T-helper 2 cell treated with Interferon-gamma antibody and Interleukin-4, amounts not matched to agents 5 μg/mL and 100 μg/mL, for 36 hours (primary cell): ENCODE results near the gene VPS13D.

ENCODE experiments used
- DNase-seq: peaks from one replicate; pipeline ENCODE4 v3.0.0; 2021; ENCODE audit warnings: low spot score
- H3K27ac Mint-ChIP-seq: one replicate; pipeline ENCODE4 v1.8.0; 2021; ENCODE audit warnings: mild to moderate bottlenecking, mixed read lengths
- H3K27me3 Mint-ChIP-seq: one replicate; pipeline ENCODE4 v1.8.0; 2021; ENCODE audit warnings: low read depth, mixed read lengths
- H3K36me3 Mint-ChIP-seq: one replicate; pipeline ENCODE4 v1.8.0; 2021; ENCODE audit warnings: low read depth, mixed read lengths
- H3K4me1 Mint-ChIP-seq: one replicate; pipeline ENCODE4 v1.8.0; 2021; ENCODE audit warnings: low read depth, mixed read lengths
- H3K4me3 Mint-ChIP-seq: one replicate; pipeline ENCODE4 v1.8.0; 2022; ENCODE audit warnings: mild to moderate bottlenecking, moderate library complexity, mixed read lengths
- H3K9me3 Mint-ChIP-seq: one replicate; pipeline ENCODE4 v1.8.0; 2021; ENCODE audit warnings: mixed read lengths

VPS13D gene

DNA sequence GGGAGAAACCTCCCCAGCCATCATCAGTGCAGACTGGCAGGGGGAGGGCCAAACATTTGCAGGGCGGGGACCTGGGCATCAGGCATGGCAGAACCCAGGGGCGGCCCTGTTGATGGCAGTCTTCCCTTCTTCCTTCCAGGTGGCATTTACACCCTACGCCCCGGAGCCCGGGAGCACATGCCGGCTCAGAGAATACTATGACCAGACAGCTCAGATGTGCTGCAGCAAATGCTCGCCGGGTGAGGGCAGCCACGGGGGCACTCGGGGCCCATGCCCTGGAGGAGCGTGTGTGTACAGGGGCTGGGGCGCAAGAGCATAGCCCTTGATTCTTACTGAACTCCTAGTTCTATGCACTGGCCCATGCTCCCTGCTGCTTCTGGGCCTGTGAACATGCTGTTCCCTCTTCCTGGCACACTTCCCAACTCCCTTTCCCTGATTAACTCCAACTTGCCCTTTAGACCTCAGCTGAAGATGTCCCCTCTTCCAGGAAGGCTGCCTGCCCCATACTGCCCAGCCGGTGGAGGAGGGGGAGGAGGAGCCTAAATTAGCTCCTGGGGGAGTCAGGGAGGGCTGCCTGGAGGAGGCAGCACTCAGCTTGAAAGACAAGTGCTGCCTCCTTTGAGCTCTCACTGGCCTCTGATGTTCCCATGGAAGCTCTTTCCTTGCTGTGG, 41.0 kb upstream of the VPS13D start:
- Mint-ChIP-seq H3K27me3 (no peaks in the 10 kb centered on the region), H3K27ac (no peak overlapping the region), H3K36me3 (peaks cover 32% of the 10 kb centered on the region), H3K4me1 (peaks cover 12% of the 10 kb centered on the region), H3K9me3 (no peaks in the 10 kb centered on the region), H3K4me3 (no peak overlapping the region)
- no peak for DNase-seq

DNA sequence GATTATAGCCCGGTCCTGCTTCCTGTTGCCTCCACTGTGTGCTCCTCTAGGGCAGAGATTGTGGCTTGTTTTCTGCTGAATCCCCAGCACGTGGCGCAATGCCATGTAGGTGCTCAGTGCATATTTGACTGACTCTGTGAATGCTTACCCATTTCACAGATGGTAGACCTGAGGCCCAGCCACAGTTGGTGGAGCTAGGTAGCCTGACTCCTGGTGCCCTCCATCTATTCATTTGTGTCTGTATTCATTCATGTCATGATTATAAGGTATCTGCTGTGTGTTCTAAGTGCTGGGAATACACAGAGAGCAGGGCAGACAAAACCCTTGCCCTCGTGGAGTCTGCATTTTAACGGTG, 40.5 kb upstream of the VPS13D start:
- no peak for DNase-seq
- Mint-ChIP-seq H3K4me1 (peaks cover 15% of the 10 kb centered on the region), H3K36me3 (peaks cover 37% of the 10 kb centered on the region)

DNA sequence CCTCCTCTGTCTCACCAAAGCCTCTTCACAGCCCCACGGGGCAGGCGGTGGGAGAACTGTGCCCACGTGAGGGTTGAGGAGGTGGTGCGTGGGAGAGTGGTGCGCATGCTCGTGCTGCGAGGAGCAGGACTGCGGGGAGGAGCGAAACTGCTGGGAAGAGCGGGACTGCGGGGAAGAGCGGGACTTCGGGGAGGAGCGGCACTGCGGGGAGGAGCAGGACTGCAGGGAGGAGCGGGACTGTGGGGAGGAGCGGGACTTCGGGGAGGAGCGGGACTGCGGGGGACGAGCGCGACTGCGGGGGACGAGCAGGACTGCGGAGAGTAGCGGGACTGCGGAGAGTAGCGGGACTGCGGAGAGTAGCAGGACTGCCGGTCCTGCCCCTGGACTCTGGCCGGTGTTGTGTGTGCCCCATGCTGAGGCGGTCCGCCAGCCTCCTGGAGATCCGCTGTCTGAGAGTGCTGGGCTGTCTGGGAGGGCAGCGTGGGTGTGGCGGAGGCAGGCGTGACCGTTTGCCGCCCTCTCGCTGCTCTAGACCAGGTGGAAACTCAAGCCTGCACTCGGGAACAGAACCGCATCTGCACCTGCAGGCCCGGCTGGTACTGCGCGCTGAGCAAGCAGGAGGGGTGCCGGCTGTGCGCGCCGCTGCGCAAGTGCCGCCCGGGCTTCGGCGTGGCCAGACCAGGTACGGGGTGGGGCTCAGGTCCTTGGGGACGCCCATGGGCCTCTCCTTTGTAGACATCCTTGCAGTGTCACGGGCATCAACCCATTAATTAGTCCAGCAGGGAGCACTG, 38.4 kb upstream of the VPS13D start:
- peak overlapping the region; percentile 49 for H3K27ac Mint-ChIP-seq
- no peaks in the 10 kb centered on the region for H3K27me3 Mint-ChIP-seq
- H3K4me1 Mint-ChIP-seq, result peaks cover 18% of the 10 kb centered on the region
- H3K36me3 Mint-ChIP-seq, result peaks cover 49% of the 10 kb centered on the region
- no peaks in the 10 kb centered on the region for H3K9me3 Mint-ChIP-seq
- no peak for DNase-seq
- no peak overlapping the region for H3K4me3 Mint-ChIP-seq

More for the DNA sequence above, 40.5 kb upstream of the VPS13D start:
- Mint-ChIP-seq H3K27me3 (no peaks in the 10 kb centered on the region), H3K4me3 (no peak overlapping the region), H3K27ac (peak overlapping the region; percentile 8), H3K9me3 (no peaks in the 10 kb centered on the region)

DNA sequence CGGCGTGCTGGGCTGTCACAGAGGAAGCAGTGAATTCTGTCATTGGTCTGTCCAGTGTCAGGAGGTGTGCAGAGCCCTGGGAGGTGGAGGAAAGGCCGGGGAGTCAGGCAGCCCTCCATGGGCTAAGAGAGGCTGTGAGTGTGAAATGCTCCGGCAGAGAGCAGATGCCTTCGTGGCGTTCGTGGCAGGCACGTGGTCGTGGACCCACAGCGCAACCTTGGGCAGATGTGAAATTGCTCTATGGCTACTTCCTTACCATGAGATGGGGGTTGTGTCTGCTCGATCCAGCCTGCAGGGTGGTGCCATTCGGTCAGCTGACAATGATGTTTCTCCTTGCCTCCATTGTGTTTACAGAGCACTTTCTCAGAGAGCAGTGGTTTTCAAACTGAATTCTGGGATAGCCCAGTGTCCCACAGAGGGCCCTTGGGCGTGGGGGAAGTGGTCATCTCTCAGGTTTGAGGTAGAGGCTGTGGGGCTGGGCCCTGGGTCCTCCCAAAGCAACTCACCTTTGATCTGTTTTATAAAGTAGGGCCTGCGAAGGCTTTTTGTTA, 35.1 kb upstream of the VPS13D start:
- no peaks in the 10 kb centered on the region for H3K27me3 Mint-ChIP-seq
- peaks cover 9% of the 10 kb centered on the region for H3K4me1 Mint-ChIP-seq
- DNase-seq, result no peak
- H3K4me3 Mint-ChIP-seq, result no peak overlapping the region
- peak overlapping the region; percentile 58 for H3K27ac Mint-ChIP-seq
- no peaks in the 10 kb centered on the region for H3K9me3 Mint-ChIP-seq
- peaks cover 50% of the 10 kb centered on the region for H3K36me3 Mint-ChIP-seq

DNA sequence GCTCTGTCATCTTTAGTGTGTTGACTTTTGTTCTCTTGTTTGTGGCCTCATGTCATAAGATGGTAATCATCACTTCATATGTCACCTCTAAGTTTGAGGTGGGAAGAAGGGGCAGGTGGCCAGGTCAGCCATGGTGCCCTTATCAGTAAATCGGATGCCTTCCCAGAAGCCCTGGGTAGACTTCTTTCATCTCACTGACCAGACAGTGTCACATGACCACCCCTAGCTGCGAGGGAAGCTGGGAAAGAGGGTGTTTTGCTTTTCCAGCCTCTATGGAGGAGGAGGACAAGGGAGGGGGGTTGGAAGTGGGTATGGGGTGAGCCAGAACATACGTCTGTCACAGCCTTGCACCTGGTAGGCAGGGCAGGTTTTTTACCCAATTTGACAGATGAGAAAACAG, 34.4 kb upstream of the VPS13D start:
- H3K36me3 Mint-ChIP-seq, result peaks cover 52% of the 10 kb centered on the region

DNA sequence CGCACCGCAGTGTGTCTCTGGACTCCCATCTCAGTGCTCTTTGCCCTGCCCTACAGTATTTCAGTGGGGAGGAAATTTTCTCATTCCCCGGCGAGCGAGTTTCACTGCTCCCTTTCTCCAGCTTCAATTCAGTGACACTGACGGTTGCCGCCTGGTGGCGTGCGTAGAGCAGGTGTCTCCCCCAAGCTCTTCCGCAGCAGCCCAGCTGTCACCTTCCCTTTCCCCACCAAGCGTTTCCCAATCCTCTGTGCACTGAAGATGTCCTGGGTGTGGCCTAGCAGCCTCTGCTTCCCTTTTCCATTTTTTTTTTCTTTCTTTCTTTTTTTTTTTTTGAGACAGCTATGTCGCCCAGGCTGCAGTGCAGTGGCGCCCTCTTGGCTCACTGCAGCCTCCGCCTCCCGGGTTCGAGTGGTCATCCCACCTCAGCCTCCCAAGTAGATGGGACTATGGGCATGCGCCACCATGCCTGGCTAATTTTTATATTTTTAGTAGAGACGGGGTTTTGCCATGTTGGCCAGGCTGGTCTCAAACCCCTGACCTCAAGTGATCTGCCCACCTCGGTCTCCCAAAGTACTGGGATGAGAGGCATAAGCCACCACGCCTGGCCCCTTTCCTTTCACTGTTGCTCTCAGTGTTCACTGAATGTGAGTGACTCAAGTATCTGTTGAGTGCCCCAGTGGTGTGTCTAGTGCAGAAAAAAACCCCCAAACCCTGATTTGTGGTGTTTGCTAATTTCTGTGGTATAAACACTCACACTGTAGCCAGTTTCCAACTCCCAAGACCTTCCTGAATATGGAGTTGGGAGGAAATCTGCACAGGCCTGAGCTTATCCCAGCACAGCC, 33.0 kb upstream of the VPS13D start:
- Mint-ChIP-seq H3K36me3 (peaks cover 54% of the 10 kb centered on the region), H3K27me3 (no peaks in the 10 kb centered on the region), H3K9me3 (no peaks in the 10 kb centered on the region), H3K27ac (no peak overlapping the region), H3K4me1 (peaks cover 6% of the 10 kb centered on the region), H3K4me3 (no peak overlapping the region)
- no peak for DNase-seq

More for the DNA sequence above, 34.4 kb upstream of the VPS13D start:
- H3K4me3 Mint-ChIP-seq, result no peak overlapping the region
- H3K9me3 Mint-ChIP-seq, result no peaks in the 10 kb centered on the region
- peaks cover 6% of the 10 kb centered on the region for H3K4me1 Mint-ChIP-seq
- H3K27ac Mint-ChIP-seq, result peak overlapping the region; percentile 58
- no peak for DNase-seq
- H3K27me3 Mint-ChIP-seq, result no peaks in the 10 kb centered on the region

DNA sequence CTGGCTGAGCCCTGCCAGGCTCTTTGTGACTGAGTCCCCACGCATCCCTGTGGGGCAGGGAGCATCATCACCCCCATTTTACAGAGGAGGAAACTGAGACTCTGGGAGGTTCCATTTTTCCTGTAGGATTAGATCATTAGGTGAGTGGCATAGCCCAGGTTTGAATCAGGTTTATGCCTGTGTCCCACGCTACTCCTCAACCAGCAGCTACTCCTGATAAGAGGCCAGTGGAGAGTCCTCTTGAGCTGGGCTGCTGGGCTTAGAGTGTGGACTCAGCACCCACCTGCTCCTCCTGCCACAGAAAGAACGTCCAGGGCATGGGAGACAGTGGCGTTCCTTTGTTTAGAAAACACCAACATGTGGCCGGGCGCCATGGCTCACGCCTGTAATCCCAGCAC, 32.3 kb upstream of the VPS13D start:
- no peak overlapping the region for H3K4me3 Mint-ChIP-seq
- no peaks in the 10 kb centered on the region for H3K9me3 Mint-ChIP-seq
- H3K27me3 Mint-ChIP-seq, result no peaks in the 10 kb centered on the region
- DNase-seq, result no peak
- peaks cover 52% of the 10 kb centered on the region for H3K36me3 Mint-ChIP-seq
- H3K4me1 Mint-ChIP-seq, result peaks cover 9% of the 10 kb centered on the region
- no peak overlapping the region for H3K27ac Mint-ChIP-seq

DNA sequence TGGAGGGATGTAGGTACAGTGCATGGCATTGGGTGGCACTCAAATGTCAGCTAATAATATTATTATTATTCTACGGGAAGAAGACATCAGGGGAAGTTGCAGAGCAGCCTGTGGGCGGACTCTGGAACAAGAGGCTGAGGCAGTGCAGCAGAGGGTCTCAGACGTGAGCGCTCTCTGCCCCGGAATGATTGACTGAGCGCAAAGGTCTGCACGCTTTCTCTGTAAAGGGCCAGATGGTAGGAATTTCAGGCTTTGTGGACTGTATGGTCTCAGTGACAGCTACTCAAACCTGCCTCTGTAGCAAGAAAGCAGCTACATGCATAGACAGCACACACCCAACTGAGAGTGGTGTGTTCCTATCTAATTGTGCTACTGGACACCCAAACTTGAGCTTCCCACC, 29.6 kb upstream of the VPS13D start:
- no peak overlapping the region for H3K4me3 Mint-ChIP-seq
- H3K27ac Mint-ChIP-seq, result no peak overlapping the region
- H3K4me1 Mint-ChIP-seq, result peaks cover 16% of the 10 kb centered on the region

DNA sequence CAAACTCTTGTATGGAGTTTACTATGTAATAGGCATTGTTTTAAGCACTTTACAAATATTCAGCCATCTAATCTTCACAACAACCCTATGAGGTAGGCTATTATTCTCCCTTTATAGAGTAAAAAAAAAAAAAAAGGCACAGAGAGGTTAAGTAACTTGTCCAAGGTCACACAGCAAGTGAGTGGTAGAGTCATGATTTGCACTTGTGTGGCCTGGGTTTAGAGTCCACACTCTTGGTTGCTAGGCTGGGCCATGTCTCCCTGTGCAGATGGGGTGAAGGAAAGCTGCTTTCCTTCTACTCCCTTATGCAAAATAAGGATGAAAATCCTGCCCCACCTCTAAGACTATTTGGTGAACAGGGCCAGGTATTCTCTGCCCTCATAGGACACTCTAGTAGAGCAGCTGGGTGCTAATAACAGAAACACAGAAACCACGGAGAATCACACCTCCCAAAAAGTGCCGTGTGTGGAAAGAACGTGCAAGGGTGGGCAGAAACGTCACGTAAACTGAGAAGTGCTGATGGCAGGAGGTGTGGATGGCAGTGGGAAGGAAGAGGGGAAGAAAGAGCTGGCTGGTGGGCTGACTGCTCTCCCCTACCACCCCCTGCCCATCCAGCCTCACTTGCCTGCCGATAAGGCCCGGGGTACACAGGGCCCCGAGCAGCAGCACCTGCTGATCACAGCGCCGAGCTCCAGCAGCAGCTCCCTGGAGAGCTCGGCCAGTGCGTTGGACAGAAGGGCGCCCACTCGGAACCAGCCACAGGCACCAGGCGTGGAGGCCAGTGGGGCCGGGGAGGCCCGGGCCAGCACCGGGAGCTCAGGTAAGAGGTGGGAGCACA, 28.3 kb upstream of the VPS13D start:
- H3K4me3 Mint-ChIP-seq, result no peak overlapping the region
- H3K36me3 Mint-ChIP-seq, result peaks cover 46% of the 10 kb centered on the region
- DNase-seq, result no peak

More for the DNA sequence above, 29.6 kb upstream of the VPS13D start:
- no peaks in the 10 kb centered on the region for H3K27me3 Mint-ChIP-seq
- no peak for DNase-seq
- peaks cover 47% of the 10 kb centered on the region for H3K36me3 Mint-ChIP-seq
- no peaks in the 10 kb centered on the region for H3K9me3 Mint-ChIP-seq

DNA sequence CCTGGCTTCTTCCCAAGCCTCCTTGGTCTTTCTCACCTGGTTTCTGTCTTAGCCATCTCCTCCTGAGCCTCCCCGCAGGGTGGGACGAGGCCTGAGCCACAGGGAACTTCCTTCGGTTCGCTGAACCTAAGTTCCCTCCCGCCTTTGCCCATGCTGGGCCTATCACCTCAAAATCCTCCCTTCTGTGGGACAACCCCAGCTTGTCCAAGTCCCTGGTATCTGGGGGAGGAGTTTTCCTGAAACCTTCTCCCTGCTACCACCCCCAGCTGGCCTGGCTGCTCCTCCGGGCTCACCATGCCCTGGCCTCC, 27.7 kb upstream of the VPS13D start:
- no peaks in the 10 kb centered on the region for H3K9me3 Mint-ChIP-seq
- DNase-seq, result no peak
- H3K27me3 Mint-ChIP-seq, result no peaks in the 10 kb centered on the region
- H3K27ac Mint-ChIP-seq, result no peak overlapping the region
- H3K36me3 Mint-ChIP-seq, result peaks cover 44% of the 10 kb centered on the region
- H3K4me1 Mint-ChIP-seq, result peaks cover 20% of the 10 kb centered on the region
- H3K4me3 Mint-ChIP-seq, result no peak overlapping the region

More for the DNA sequence above, 28.3 kb upstream of the VPS13D start:
- Mint-ChIP-seq H3K27me3 (no peaks in the 10 kb centered on the region), H3K27ac (no peak overlapping the region), H3K4me1 (peaks cover 20% of the 10 kb centered on the region), H3K9me3 (no peaks in the 10 kb centered on the region)

DNA sequence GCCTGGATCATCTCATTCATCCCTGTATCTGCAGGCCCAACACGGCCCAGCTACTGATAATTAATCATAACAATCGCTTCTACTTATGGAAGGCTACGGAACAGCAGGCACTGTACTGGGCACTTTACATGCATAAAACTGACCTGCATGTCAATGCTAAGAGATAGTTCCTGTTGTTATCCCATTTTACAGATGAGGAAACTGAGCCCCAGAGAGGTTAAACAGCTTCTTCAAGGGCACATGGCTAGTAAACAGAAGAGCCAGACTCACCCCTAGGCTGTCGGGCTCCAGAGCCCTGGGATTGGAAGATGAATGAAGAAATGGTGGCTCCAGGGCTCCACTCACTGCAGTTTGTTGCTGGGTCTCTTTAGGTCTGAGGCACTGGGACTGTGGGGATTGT, 27.3 kb upstream of the VPS13D start:
- Mint-ChIP-seq H3K36me3 (peaks cover 47% of the 10 kb centered on the region), H3K4me3 (no peak overlapping the region), H3K4me1 (peaks cover 20% of the 10 kb centered on the region)

DNA sequence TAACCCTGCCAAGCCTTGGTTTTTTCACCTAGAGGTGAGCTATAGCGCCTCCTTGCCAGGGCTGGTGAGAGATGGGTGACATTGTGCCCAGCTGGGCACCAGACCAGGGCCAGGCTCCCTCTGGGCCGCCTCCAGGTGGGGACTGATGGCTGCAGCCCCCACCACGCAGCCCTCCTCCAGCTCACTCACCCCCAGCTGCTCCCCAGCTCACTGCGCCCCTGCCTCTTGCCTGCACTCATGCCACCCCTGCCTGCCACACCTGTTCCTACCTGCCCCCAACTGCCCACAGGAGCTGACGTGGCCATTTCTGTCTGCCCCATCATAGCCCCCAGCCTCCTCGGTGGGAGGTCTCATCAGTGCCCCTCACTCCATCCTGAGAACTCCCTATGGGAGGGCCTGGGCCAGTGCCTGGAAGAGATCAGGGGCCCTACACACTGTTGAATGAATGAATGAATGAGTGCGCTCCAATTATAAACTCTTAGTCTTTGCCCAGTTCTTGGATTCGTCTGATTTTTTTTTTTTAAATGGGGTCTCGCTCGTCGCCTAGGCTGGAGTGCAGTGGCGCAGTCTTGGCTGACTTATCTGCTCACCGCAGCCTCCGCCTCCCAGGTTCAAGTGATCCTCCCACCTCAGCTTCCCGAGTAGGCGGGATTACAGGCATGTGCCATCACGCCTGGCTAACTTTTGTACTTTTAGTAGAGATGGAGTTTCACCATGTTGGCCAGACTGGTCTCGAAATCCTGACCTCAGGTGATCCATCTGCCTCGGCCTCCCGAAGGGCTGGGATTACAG, 26.4 kb upstream of the VPS13D start:
- DNase-seq, result no peak
- Mint-ChIP-seq H3K4me1 (peaks cover 20% of the 10 kb centered on the region), H3K4me3 (no peak overlapping the region)

More for the DNA sequence above, 27.3 kb upstream of the VPS13D start:
- DNase-seq, result no peak
- no peaks in the 10 kb centered on the region for H3K9me3 Mint-ChIP-seq
- no peak overlapping the region for H3K27ac Mint-ChIP-seq
- H3K27me3 Mint-ChIP-seq, result no peaks in the 10 kb centered on the region

DNA sequence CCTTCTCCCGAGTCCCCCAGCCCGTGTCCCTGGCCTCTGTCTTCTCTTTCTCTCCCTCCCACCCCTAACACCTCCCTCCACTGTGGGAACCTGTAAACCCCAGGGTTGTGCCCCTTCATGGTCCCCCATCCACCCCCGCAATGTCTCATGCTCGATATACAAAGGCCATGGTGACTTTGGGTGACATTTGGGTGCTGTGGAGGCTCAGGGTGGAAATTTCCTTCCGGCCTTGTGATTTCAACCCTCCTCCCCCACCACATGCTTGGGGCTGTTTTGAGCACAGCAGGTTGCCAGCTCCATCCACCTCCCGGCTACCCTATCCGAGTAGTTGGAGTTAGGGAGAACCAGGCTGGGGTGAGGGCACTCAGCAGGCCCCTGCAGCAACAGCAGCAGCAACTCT, 25.7 kb upstream of the VPS13D start:
- H3K9me3 Mint-ChIP-seq, result no peaks in the 10 kb centered on the region
- H3K36me3 Mint-ChIP-seq, result peaks cover 49% of the 10 kb centered on the region
- H3K4me3 Mint-ChIP-seq, result no peak overlapping the region
- H3K27me3 Mint-ChIP-seq, result no peaks in the 10 kb centered on the region
- H3K27ac Mint-ChIP-seq, result peak overlapping the region; percentile 55
- peak; percentile 74 for DNase-seq
- peaks cover 23% of the 10 kb centered on the region for H3K4me1 Mint-ChIP-seq

More for the DNA sequence above, 26.4 kb upstream of the VPS13D start:
- no peaks in the 10 kb centered on the region for H3K27me3 Mint-ChIP-seq
- peaks cover 49% of the 10 kb centered on the region for H3K36me3 Mint-ChIP-seq
- H3K9me3 Mint-ChIP-seq, result no peaks in the 10 kb centered on the region
- peak overlapping the region; percentile 55 for H3K27ac Mint-ChIP-seq
